GM12878 (cell line): ENCODE measurements around the gene TOMT. TPM values are rescaled to one million over a fixed set of nuclear protein-coding genes. Genes with fewer than 3 reads are reported as not detected.

Source experiments
- ATAC-seq: fragments of 200-7000 bp; cut with Tn5 transposase; 3 replicates; pipeline ENCODE4 v1.9.1; 2020; ENCODE audit warnings: mild to moderate bottlenecking, moderate library complexity
- BruUV-seq: library from RNA; stranded (reverse); fragments of 400-500 nt; replicated peaks from 2 replicates; lab custom pipeline; 2021; lab: Mats Ljungman, UMichigan
- CTCF ChIA-PET: fragments of 300-600 bp; sonication (Branson Sonifier 250); formaldehyde crosslinking; extraction: SDS; loops from one replicate; lab custom pipeline; 2021; ENCODE audit warnings: inconsistent platforms; lab: Yijun Ruan, JAX
- POLR2A ChIA-PET: fragments of 350-600 bp; formaldehyde crosslinking; extraction: SDS; loops from one replicate; lab custom pipeline; 2021; ENCODE audit warnings: inconsistent platforms; lab: Charles Lee
- RAD21 ChIA-PET: fragments of 300-600 bp; sonication (Branson Sonifier 250); formaldehyde crosslinking; loops from one replicate; lab custom pipeline; 2023; ENCODE audit warnings: antibody characterized with exemption; ENCODE audit not compliant: unreplicated experiment; lab: Charles Lee
- SMC1A ChIA-PET: fragments of 300-600 bp; sonication (Branson Sonifier 250); formaldehyde crosslinking; loops from one replicate; lab custom pipeline; 2023; ENCODE audit not compliant: unreplicated experiment, uncharacterized antibody; lab: Charles Lee
- DNase-seq: peaks from one replicate; pipeline ENCODE4 v3.0.0-alpha.2; 2011; ENCODE audit warnings: low read depth, low spot score
- FAIRE-seq: peaks from 3 replicates; lab custom pipeline; 2011; peaks lifted over from hg19 to GRCh38; lab: Jason Lieb, UNC
- H2AFZ ChIP-seq: 2 replicates; pipeline ENCODE4 v1.6.0; 2011; ENCODE audit warnings: low read depth, low read length, control low read depth; ENCODE audit not compliant: control insufficient read depth
- H3K27ac ChIP-seq: 2 replicates; pipeline ENCODE4 v1.5.1; 2011; ENCODE audit warnings: control low read depth; ENCODE audit not compliant: control insufficient read depth, insufficient read depth
- H3K27me3 ChIP-seq, 2 experiments: replicated peaks in 1 of 2; 2 replicates each; pipeline versions ENCODE4 v1.6.0 to v1.6.1; 2011; ENCODE audit warnings: low read length in 1 of 2; ENCODE audit not compliant: control insufficient read depth in 2 of 2, insufficient read depth in 2 of 2
- H3K36me3 ChIP-seq, 2 experiments: 2 replicates each; pipeline ENCODE4 v1.5.1; 2011; ENCODE audit warnings: low read length in 1 of 2; ENCODE audit not compliant: control insufficient read depth in 2 of 2, insufficient read depth in 2 of 2
- H3K4me1 ChIP-seq: 2 replicates; pipeline ENCODE4 v1.6.1; 2011; ENCODE audit warnings: mild to moderate bottlenecking, low read length, moderate library complexity, mixed read lengths; ENCODE audit not compliant: control insufficient read depth, insufficient read depth
- H3K4me2 ChIP-seq: 2 replicates; pipeline ENCODE4 v1.6.0; 2011; ENCODE audit warnings: control low read depth; ENCODE audit not compliant: control insufficient read depth, insufficient read depth
- H3K4me3 ChIP-seq: fragments of 200-600 bp; sonication (generic); 2 replicates; pipeline ENCODE4 v1.5.1; 2016
- H3K79me2 ChIP-seq: 2 replicates; pipeline ENCODE4 v1.6.0; 2011; ENCODE audit warnings: low read length; ENCODE audit not compliant: control insufficient read depth, insufficient read depth
- H3K9ac ChIP-seq: 2 replicates; pipeline ENCODE4 v1.8.0; 2011; ENCODE audit warnings: low read length, control low read depth, mixed read lengths; ENCODE audit not compliant: control insufficient read depth, insufficient read depth
- H3K9me3 ChIP-seq: replicated peaks from 3 replicates; pipeline ENCODE4 v1.5.1; 2011; ENCODE audit warnings: mild to moderate bottlenecking, low read length; ENCODE audit not compliant: control insufficient read depth, insufficient read depth
- H4K20me1 ChIP-seq: 2 replicates; pipeline ENCODE4 v1.6.0; 2011; ENCODE audit not compliant: control insufficient read depth, insufficient read depth
- BCLAF1 ChIP-seq: fragments of 450-650 bp; IDR thresholded peaks from 2 replicates; pipeline ENCODE4 v1.6.1; 2017; ENCODE audit warnings: antibody characterized with exemption, mild to moderate bottlenecking, moderate library complexity
- CHD2 ChIP-seq: IDR thresholded peaks from 2 replicates; pipeline ENCODE4 v1.6.1; 2011; ENCODE audit warnings: low read depth, low read length, improper control_type of control experiment, borderline replicate concordance
- IKZF1 ChIP-seq: fragments of 450-650 bp; conservative IDR thresholded peaks from 2 replicates; pipeline ENCODE4 v1.6.1; 2017; ENCODE audit warnings: antibody characterized with exemption, mild to moderate bottlenecking
- IRF4 ChIP-seq: IDR thresholded peaks from 2 replicates; pipeline ENCODE4 v1.6.1; 2011; ENCODE audit warnings: low read depth, low read length
- JUNB ChIP-seq: IDR thresholded peaks from 2 replicates; pipeline ENCODE4 v1.6.1; 2016; ENCODE audit warnings: antibody characterized with exemption, mild to moderate bottlenecking
- JUND ChIP-seq: IDR thresholded peaks from 2 replicates; pipeline ENCODE4 v1.6.1; 2012; ENCODE audit warnings: low read depth, mild to moderate bottlenecking, low read length, improper control_type of control experiment, moderate library complexity
- MLLT1 ChIP-seq: fragments of 450-650 bp; IDR thresholded peaks from 2 replicates; pipeline ENCODE4 v1.6.1; 2016; ENCODE audit warnings: mild to moderate bottlenecking
- MYB ChIP-seq: fragments of 150-350 bp; IDR thresholded peaks from 2 replicates; pipeline ENCODE4 v1.6.1; 2014; ENCODE audit warnings: mild to moderate bottlenecking, low read depth, low read length, borderline replicate concordance
- POLR2AphosphoS5 ChIP-seq: IDR thresholded peaks from 2 replicates; pipeline ENCODE4 v1.6.1; 2011; ENCODE audit warnings: mild to moderate bottlenecking, low read length, inconsistent platforms
- REST ChIP-seq: IDR thresholded peaks from 2 replicates; pipeline ENCODE4 v1.6.1; 2012; ENCODE audit warnings: mild to moderate bottlenecking, low read depth, low read length
- SMC3 ChIP-seq: IDR thresholded peaks from 2 replicates; pipeline ENCODE4 v1.6.1; 2011; ENCODE audit warnings: low read length, improper control_type of control experiment, borderline replicate concordance
- STAT1 ChIP-seq: fragments of 450-650 bp; conservative IDR thresholded peaks from 2 replicates; pipeline ENCODE4 v1.6.1; 2014; ENCODE audit warnings: antibody characterized with exemption, mild to moderate bottlenecking
- ZBTB4 ChIP-seq: fragments of 450-650 bp; formaldehyde crosslinking; IDR thresholded peaks from 2 replicates; pipeline ENCODE4 v1.4.0; 2022; ENCODE audit warnings: mild to moderate bottlenecking, moderate library complexity
- WGBS: methylation state at CpG from one replicate; pipeline ENCODE4 v1.1.6; 2016; ENCODE audit warnings: low lambda C conversion rate; ENCODE audit not compliant: insufficient replicate concordance, insufficient coverage; ENCODE audit errors: missing lambda C conversion rate; 5-methylcytosine and 5-hydroxymethylcytosine counted together
- in situ Hi-C: fragments of 300-500 bp; cut with MboI; formaldehyde crosslinking; loops from 9 replicates; pipeline ENCODE4 v1.14.3; 2018; ENCODE audit warnings: mixed read lengths
- intact Hi-C: fragments of 100-400 bp; cut with micrococcal nuclease; formaldehyde crosslinking; loops from one replicate; pipeline ENCODE4 v1.14.2; 2022; ENCODE audit not compliant: unreplicated experiment
- polyA plus RNA-seq, 11 experiments: library from polyadenylated mRNA; depleted of rRNA in 4 of 11; unstranded in 6 of 11; stranded (reverse) in 5 of 11; fragments of >200 nt; fragmentation: Nextera tagmentation in 4 of 11; fragmentation: Illumina TruSeq in 1 of 11; extraction: Ambion mirVana in 4 of 11; extraction: Trizol in 1 of 11; gene quantifications; 1 replicate in 1 of 11; 2 replicates in 10 of 11; pipeline versions ENCODE4 v1.2.1 to v1.2.3, GENCODE V29; 2011 to 2016; ENCODE audit warnings: inconsistent platforms in 2 of 11, missing spikeins in 2 of 11, low read depth in 1 of 11
- total RNA-seq, 4 experiments: library from RNA; depleted of rRNA in 3 of 4; stranded (reverse); fragments of >200 nt in 3 of 4; fragmentation: Illumina TruSeq in 1 of 4; extraction: Trizol in 1 of 4; gene quantifications; 2 replicates each; pipeline versions ENCODE4 v1.2.1 to v1.2.3, GENCODE V29; 2013 to 2021

TOMT gene
- total and polyA plus RNA-seq, 10 of the 15 experiments (the other 5 are each of a cell fraction or from before 2014, with no cell fraction given): not detected

GRCh38 chr11:72114570-72114969 is 8.8 kb downstream of the TOMT start:
- FAIRE-seq (no peak), DNase-seq (no peak), ATAC-seq (no peak)
- Histone ChIP-seq H3K4me3 (no peak overlapping the region), H3K9ac (no peak overlapping the region), H3K4me1 (peaks cover 7% of the 10 kb centered on the region), H3K4me2 (no peak overlapping the region), H2AFZ (no peak overlapping the region), H3K9me3 (no peaks in the 10 kb centered on the region), H3K27ac (no peak overlapping the region), H3K27me3 (no peaks in the 10 kb centered on the region), H4K20me1 (no peaks in the 10 kb centered on the region), H3K79me2 (peaks cover 5% of the 10 kb centered on the region), H3K36me3 (no peaks in the 10 kb centered on the region; a peak in 2 of 4 replicates)
- POLR2A ChIA-PET: no interaction called here
- no peak for TF ChIP-seq POLR2AphosphoS5
- TF ChIP-seq JUNB: no peak
- TF ChIP-seq STAT1: no peak
- no peak for TF ChIP-seq CHD2
- TF ChIP-seq JUND: no peak
- no peak for TF ChIP-seq ZBTB4 (CRISPR knock-in tag)
- TF ChIP-seq MYB: no peak
- TF ChIP-seq BCLAF1: no peak
- no peak for TF ChIP-seq IKZF1
- no peak for TF ChIP-seq REST
- no peak for TF ChIP-seq MLLT1
- no peak for TF ChIP-seq SMC3
- TF ChIP-seq IRF4: no peak
- CTCF ChIA-PET: interaction anchor here (0.8 to 1.0 kb wide), 2 partner anchors 8 to 300 kb away, joined by 3 read pairs; no protein-coding TSS in a partner anchor
- 100% methylated on average over 1 of the region's 1 CpG for WGBS
- intact Hi-C loops: no loop called here
- SMC1A ChIA-PET: no interaction called here
- in situ Hi-C loops: no loop called here
- RAD21 ChIA-PET: interaction anchor here (1.3 kb wide), 1 partner anchor 89 kb away, joined by 3 read pairs; no protein-coding TSS in a partner anchor
- no TSS peak for BruUV-seq
